ENCODE measurements around the gene RELL2. TPM values are rescaled to one million over a fixed set of nuclear protein-coding genes. Genes with fewer than 3 reads are reported as not detected.

The RELL2 gene
- total RNA-seq, 1 donor from 2014 or later, result 6.1 TPM

GRCh38 chr5:141598391-141599345 lies 38.1 kb upstream of the RELL2 start:
- peaks cover 11% of the 10 kb centered on the region for H3K4me1 Mint-ChIP-seq (ENCODE audit: low read depth)
- H3K27me3 Mint-ChIP-seq (ENCODE audit: low read depth), result no peaks in the 10 kb centered on the region
- no peak for DNase-seq (ENCODE audit: low spot score)
- H3K9me3 Mint-ChIP-seq (ENCODE audit: low read depth), result no peaks in the 10 kb centered on the region
- no peak for TF ChIP-seq CTCF (IDR thresholded peaks at IDR 0.05)
- H3K4me3 Mint-ChIP-seq (ENCODE audit: unreplicated experiment), result no peak overlapping the region
- peak overlapping the region; percentile 54 for H3K27ac Mint-ChIP-seq (ENCODE audit: unreplicated experiment)
- H3K36me3 Mint-ChIP-seq (ENCODE audit: low read depth), result no peaks in the 10 kb centered on the region

DNA sequence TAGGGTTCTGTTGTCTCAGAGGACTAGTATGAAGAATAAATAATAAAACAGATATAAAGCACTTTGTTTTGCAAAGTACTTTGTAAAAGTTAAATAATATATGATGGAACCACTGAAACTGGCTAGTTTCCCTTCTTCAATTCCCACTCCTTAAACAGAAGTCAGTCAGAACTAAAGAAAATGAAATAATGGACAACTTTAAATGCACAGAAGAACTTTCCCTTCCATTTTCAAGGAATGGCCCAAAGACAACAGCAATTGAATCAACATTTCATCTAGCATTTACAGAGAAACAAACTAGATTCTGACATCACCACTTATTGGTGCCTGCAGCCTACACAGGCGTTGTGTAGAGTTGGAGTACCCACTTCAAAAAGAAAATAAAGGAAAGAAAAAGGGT lies 34.2 kb upstream of the RELL2 start:
- DNase-seq (ENCODE audit: low spot score), result no peak
- no peaks in the 10 kb centered on the region for H3K9me3 Mint-ChIP-seq (ENCODE audit: low read depth)
- H3K4me1 Mint-ChIP-seq (ENCODE audit: low read depth), result peaks cover 40% of the 10 kb centered on the region
- no peak overlapping the region for H3K4me3 Mint-ChIP-seq (ENCODE audit: unreplicated experiment)
- no peak for TF ChIP-seq CTCF (IDR thresholded peaks at IDR 0.05)
- peak overlapping the region; percentile 61 for H3K27ac Mint-ChIP-seq (ENCODE audit: unreplicated experiment)
- H3K27me3 Mint-ChIP-seq (ENCODE audit: low read depth), result no peaks in the 10 kb centered on the region
- no peaks in the 10 kb centered on the region for H3K36me3 Mint-ChIP-seq (ENCODE audit: low read depth)

DNA sequence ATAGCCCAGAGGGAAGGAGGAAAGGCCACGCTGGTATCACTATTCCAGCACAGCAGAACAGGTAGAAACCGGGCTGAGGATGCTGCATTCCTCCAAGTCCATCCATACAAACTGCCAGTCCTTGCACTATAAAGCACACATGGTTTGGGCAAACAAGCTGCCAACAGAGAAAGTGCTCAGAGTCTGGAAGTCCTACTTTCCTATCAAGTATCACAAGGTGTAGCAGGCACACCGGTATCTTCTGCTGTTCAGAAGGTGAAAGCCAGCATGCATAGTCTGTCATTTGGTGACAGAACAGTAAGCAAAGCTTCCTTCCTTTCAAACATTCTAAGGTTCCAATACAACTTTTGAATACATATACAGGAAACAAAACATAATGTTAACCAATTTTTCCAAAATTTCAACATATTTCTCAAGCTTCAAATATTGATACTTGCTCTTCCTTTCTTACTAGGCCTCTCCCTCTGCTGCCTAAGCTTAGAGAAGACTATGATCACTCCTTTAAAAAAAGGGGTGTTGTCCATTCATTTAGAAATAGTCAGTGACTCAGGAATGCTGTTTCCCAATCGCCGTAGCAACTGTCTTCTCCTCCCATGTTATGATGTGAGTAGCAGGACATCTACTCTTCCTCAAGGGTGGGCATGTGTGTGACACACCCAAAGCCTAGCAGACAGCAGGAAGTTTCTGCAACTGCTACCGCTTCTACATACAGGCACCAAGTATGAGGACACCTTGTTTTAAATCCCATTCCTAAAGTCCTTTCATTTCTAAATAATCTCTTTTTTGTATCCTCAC lies 32.7 kb upstream of the RELL2 start:
- H3K9me3 Mint-ChIP-seq (ENCODE audit: low read depth), result no peaks in the 10 kb centered on the region
- no peak overlapping the region for H3K4me3 Mint-ChIP-seq (ENCODE audit: unreplicated experiment)
- no peak for DNase-seq (ENCODE audit: low spot score)
- H3K36me3 Mint-ChIP-seq (ENCODE audit: low read depth), result no peaks in the 10 kb centered on the region
- no peak for TF ChIP-seq CTCF (IDR thresholded peaks at IDR 0.05)
- peaks cover 41% of the 10 kb centered on the region for H3K4me1 Mint-ChIP-seq (ENCODE audit: low read depth)
- no peaks in the 10 kb centered on the region for H3K27me3 Mint-ChIP-seq (ENCODE audit: low read depth)
- peak overlapping the region; percentile 96 for H3K27ac Mint-ChIP-seq (ENCODE audit: unreplicated experiment)

- peak overlapping the region; percentile 80 for H3K27ac Mint-ChIP-seq (ENCODE audit: unreplicated experiment)
- H3K4me3 Mint-ChIP-seq (ENCODE audit: unreplicated experiment), result no peak overlapping the region
- no peak for TF ChIP-seq CTCF (IDR thresholded peaks at IDR 0.05)
- H3K27me3 Mint-ChIP-seq (ENCODE audit: low read depth), result no peaks in the 10 kb centered on the region
- no peak for DNase-seq (ENCODE audit: low spot score)
- H3K9me3 Mint-ChIP-seq (ENCODE audit: low read depth), result no peaks in the 10 kb centered on the region
- H3K36me3 Mint-ChIP-seq (ENCODE audit: low read depth), result peaks cover 1% of the 10 kb centered on the region
- peaks cover 36% of the 10 kb centered on the region for H3K4me1 Mint-ChIP-seq (ENCODE audit: low read depth)
Observed at GRCh38 chr5:141605523-141606277, 31.1 kb upstream of the RELL2 start.

- no peak for DNase-seq (ENCODE audit: low spot score)
- no peak overlapping the region for H3K4me3 Mint-ChIP-seq (ENCODE audit: unreplicated experiment)
- TF ChIP-seq CTCF (IDR thresholded peaks at IDR 0.05), result no peak
- peaks cover 36% of the 10 kb centered on the region for H3K4me1 Mint-ChIP-seq (ENCODE audit: low read depth)
- H3K9me3 Mint-ChIP-seq (ENCODE audit: low read depth), result no peaks in the 10 kb centered on the region
- H3K27me3 Mint-ChIP-seq (ENCODE audit: low read depth), result no peaks in the 10 kb centered on the region
- H3K36me3 Mint-ChIP-seq (ENCODE audit: low read depth), result peaks cover 4% of the 10 kb centered on the region
- no peak overlapping the region for H3K27ac Mint-ChIP-seq (ENCODE audit: unreplicated experiment)
Observed at GRCh38 chr5:141608046-141608445, 28.8 kb upstream of the RELL2 start.
